HCT116 (cell line): ENCODE data around the gene NAT16. TPM values are rescaled to one million over a fixed set of nuclear protein-coding genes. Genes with fewer than 3 reads are reported as not detected.
A peak's percentile ranks its signal among the peaks of the same experiment; 100 is the strongest.

Experiments used
- ATAC-seq: fragments of 200-7000 bp; cut with Tn5 transposase; 2 replicates; pipeline ENCODE4 v1.9.1; 2020; ENCODE audit warnings: mild to moderate bottlenecking, moderate library complexity
- BruUV-seq: library from RNA; stranded (reverse); fragments of 400-500 nt; replicated peaks from 2 replicates; lab custom pipeline; 2021; lab: Mats Ljungman, UMichigan
- CTCF ChIA-PET: fragments of 300-600 bp; sonication (Branson Sonifier 250); formaldehyde crosslinking; loops from one replicate; lab custom pipeline; 2021; ENCODE audit warnings: antibody characterized with exemption; lab: Charles Lee
- POLR2A ChIA-PET: fragments of 300-600, 350-600 bp; sonication (Branson Sonifier 250); formaldehyde crosslinking; loops from one replicate; lab custom pipeline; 2021; ENCODE audit warnings: antibody characterized with exemption; lab: Charles Lee
- RAD21 ChIA-PET, 2 experiments: fragments of 300-600 bp; sonication (Branson Sonifier 250); formaldehyde crosslinking; loops; one replicate each; lab custom pipeline; 2023; ENCODE audit warnings: low total read pairs in 2 of 2; ENCODE audit not compliant: uncharacterized antibody in 2 of 2, unreplicated experiment in 2 of 2, low non-redundant PET in 1 of 2; lab: Charles Lee
- DNase-seq: peaks from one replicate; pipeline ENCODE4 v3.0.0-alpha.2; 2010; ENCODE audit warnings: low read depth, low spot score
- H2AFZ ChIP-seq: fragments of 200-600 bp; shearing (Covaris generic), sonication (generic); 2 replicates; pipeline ENCODE4 v1.6.1; 2017; ENCODE audit warnings: low read depth, mixed run types, mixed read lengths, antibody characterized with exemption, low read length; ENCODE audit not compliant: poor library complexity, severe bottlenecking
- H3K27ac ChIP-seq: 2 replicates; pipeline ENCODE4 v1.5.1; 2012; ENCODE audit warnings: low read depth, low read length
- H3K27me3 ChIP-seq: fragments of 200-600 bp; sonication (generic); 2 replicates; pipeline ENCODE4 v1.6.1; 2016; ENCODE audit warnings: mixed run types, low read length, mixed read lengths; ENCODE audit not compliant: insufficient read depth
- H3K36me3 ChIP-seq, 2 experiments: fragments of 200-500 bp in 1 of 2; fragments of 200-600 bp in 1 of 2; sonication (Bioruptor generic) in 1 of 2; sonication (generic) in 1 of 2; 2 replicates each; pipeline versions ENCODE4 v1.5.1 to v1.6.1; 2014 to 2016; ENCODE audit warnings: low read length in 2 of 2, inconsistent platforms in 1 of 2, mixed read lengths in 1 of 2, mixed run types in 1 of 2; ENCODE audit not compliant: insufficient read depth in 2 of 2, control insufficient read depth in 1 of 2
- H3K4me1 ChIP-seq, 2 experiments: fragments of 200-600 bp in 1 of 2; sonication (generic) in 1 of 2; 2 replicates each; pipeline versions ENCODE4 v1.5.1 to v1.6.1; 2012 to 2017; ENCODE audit warnings: low read length in 2 of 2, inconsistent platforms in 1 of 2, mild to moderate bottlenecking in 1 of 2, mixed read lengths in 1 of 2, mixed run types in 1 of 2, moderate library complexity in 1 of 2; ENCODE audit not compliant: insufficient read depth in 2 of 2, control insufficient read depth in 1 of 2
- H3K4me2 ChIP-seq: fragments of 200-600 bp; sonication (generic); 2 replicates; pipeline ENCODE4 v1.6.1; 2017; ENCODE audit warnings: mixed run types, low read length, mixed read lengths
- H3K4me3 ChIP-seq, 2 experiments: fragments of 200-600 bp in 1 of 2; sonication (generic) in 1 of 2; replicated peaks in 1 of 2; 2 replicates each; pipeline ENCODE4 v1.5.1; 2011 to 2016; ENCODE audit warnings: low read length in 2 of 2, control low read depth in 1 of 2, low read depth in 1 of 2, mild to moderate bottlenecking in 1 of 2, mixed read lengths in 1 of 2, mixed run types in 1 of 2
- H3K79me2 ChIP-seq: fragments of 200-600 bp; sonication (generic); 2 replicates; pipeline ENCODE4 v1.6.1; 2017; ENCODE audit warnings: mild to moderate bottlenecking, mixed run types, low read length, moderate library complexity, mixed read lengths; ENCODE audit not compliant: insufficient read depth
- H3K9ac ChIP-seq: fragments of 200-600 bp; sonication (generic); 2 replicates; pipeline ENCODE4 v1.6.1; 2016; ENCODE audit warnings: low read length, mixed read lengths
- H3K9me2 ChIP-seq: fragments of 200-600 bp; sonication (generic), shearing (Covaris generic); 2 replicates; pipeline ENCODE4 v1.6.1; 2017; ENCODE audit warnings: mixed run types, mild to moderate bottlenecking, moderate library complexity; ENCODE audit not compliant: insufficient read depth
- H3K9me3 ChIP-seq, 2 experiments: fragments of 200-500 bp in 1 of 2; fragments of 200-600 bp in 1 of 2; sonication (Bioruptor generic) in 1 of 2; sonication (generic) in 1 of 2; 2 replicates each; pipeline ENCODE4 v1.6.1; 2014 to 2017; ENCODE audit warnings: low read length in 2 of 2, mixed read lengths in 2 of 2, inconsistent platforms in 1 of 2, low read depth in 1 of 2, mild to moderate bottlenecking in 1 of 2, mixed run types in 1 of 2, moderate library complexity in 1 of 2; ENCODE audit not compliant: control insufficient read depth in 1 of 2, insufficient read depth in 1 of 2
- H4K20me1 ChIP-seq: fragments of 200-600 bp; sonication (generic), shearing (Covaris generic); 2 replicates; pipeline ENCODE4 v1.6.1; 2017; ENCODE audit warnings: mixed run types, mild to moderate bottlenecking, moderate library complexity; ENCODE audit not compliant: insufficient read depth
- CTCF ChIP-seq, 3 experiments: fragments of 200-600 bp in 1 of 3; sonication (generic) in 1 of 3; IDR thresholded peaks in 2 of 3; conservative IDR thresholded peaks in 1 of 3; 2 replicates each; pipeline ENCODE4 v1.5.1; 2012 to 2017; ENCODE audit warnings: low read depth in 2 of 3, low read length in 2 of 3, antibody characterized with exemption in 1 of 3, borderline replicate concordance in 1 of 3, control low read depth in 1 of 3, mild to moderate bottlenecking in 1 of 3, mixed read lengths in 1 of 3, mixed run types in 1 of 3, moderate library complexity in 1 of 3; ENCODE audit not compliant: insufficient read depth in 1 of 3
- EGR1 ChIP-seq: IDR thresholded peaks from 2 replicates; pipeline ENCODE4 v1.6.1; 2012; ENCODE audit warnings: low read depth
- EZH2 ChIP-seq: fragments of 200-600 bp; sonication (generic); IDR thresholded peaks from 2 replicates; pipeline ENCODE4 v1.6.1; 2017; ENCODE audit warnings: antibody characterized with exemption, mixed run types
- FOSL1 ChIP-seq: IDR thresholded peaks from 2 replicates; pipeline ENCODE4 v1.6.1; 2012; ENCODE audit warnings: low read depth
- JUND ChIP-seq: IDR thresholded peaks from 2 replicates; pipeline ENCODE4 v1.6.1; 2012
- POLR2A ChIP-seq: IDR thresholded peaks from 2 replicates; pipeline ENCODE4 v1.7.0; 2011; ENCODE audit warnings: borderline replicate concordance; ENCODE audit not compliant: insufficient read depth, insufficient read length; ENCODE audit errors: extremely low read depth
- POLR2AphosphoS5 ChIP-seq: IDR thresholded peaks from 2 replicates; pipeline ENCODE4 v1.6.1; 2011; ENCODE audit warnings: mild to moderate bottlenecking, low read depth, low read length, moderate library complexity
- REST ChIP-seq: IDR thresholded peaks from 2 replicates; pipeline ENCODE4 v1.6.1; 2012; ENCODE audit warnings: low read depth
- SP1 ChIP-seq: IDR thresholded peaks from 2 replicates; pipeline ENCODE4 v1.6.1; 2012; ENCODE audit warnings: low read depth
- TCF7L2 ChIP-seq: IDR thresholded peaks from 2 replicates; pipeline ENCODE4 v1.7.0; 2011; ENCODE audit warnings: borderline replicate concordance, inconsistent platforms; ENCODE audit not compliant: insufficient read depth, insufficient read length; ENCODE audit errors: extremely low read depth
- YY1 ChIP-seq: IDR thresholded peaks from 2 replicates; pipeline ENCODE4 v1.6.1; 2011; ENCODE audit warnings: low read length, low read depth, moderate library complexity, mild to moderate bottlenecking; ENCODE audit not compliant: insufficient replicate concordance; ENCODE audit errors: extremely low read depth
- ZBTB33 ChIP-seq: IDR thresholded peaks from 2 replicates; pipeline ENCODE4 v1.6.1; 2011; ENCODE audit warnings: mild to moderate bottlenecking, low read length, moderate library complexity; ENCODE audit not compliant: insufficient replicate concordance; ENCODE audit errors: extremely low read depth
- intact Hi-C: fragments of 100-400 bp; cut with micrococcal nuclease; formaldehyde crosslinking; loops from 2 replicates; pipeline ENCODE4 v1.10.0; 2022
- total RNA-seq: library from RNA; stranded (reverse); gene quantifications from one replicate; pipeline ENCODE4 v1.2.1, GENCODE V29; 2021; ENCODE audit not compliant: unreplicated experiment

The NAT16 gene
- total RNA-seq, 1 experiment from 2014 or later, result 2.0 TPM

- Histone ChIP-seq H4K20me1 (no peaks in the 10 kb centered on the region), H3K9me2 (no peaks in the 10 kb centered on the region), H3K9me3 (no peaks in the 10 kb centered on the region)
- RAD21 ChIA-PET, result no interaction called here
- TF ChIP-seq JUND (no peak), CTCF (IDR thresholded peaks at IDR 0.05 in 2 of 3, conservative IDR thresholded peaks at IDR 0.05 in 1 of 3; ENCODE audit: borderline replicate concordance in 1 of 3, insufficient read depth in 1 of 3, low read depth in 2 of 3, low read length in 2 of 3) (no peak), POLR2AphosphoS5 (no peak), TCF7L2 (no peak), EZH2 (no peak), ZBTB33 (no peak), REST (no peak), EGR1 (no peak), SP1 (no peak), YY1 (no peak), POLR2A (no peak), FOSL1 (no peak)
- TF ChIP-seq, all 23 proteins: peak for 0
- peak overlapping the region; percentile 97 for H3K4me2 ChIP-seq
- H3K4me3 ChIP-seq, result peak overlapping the region; percentile 49 to 63
- DNase-seq (no peak), ATAC-seq (no peak)
- ChIA-PET CTCF (interaction anchor here (1.4 kb wide), 1 partner anchor 111 kb away, joined by 4 read pairs; no protein-coding TSS in a partner anchor), POLR2A (interaction anchor here (1.1 kb wide), 1 partner anchor 9 kb away, joined by 3 read pairs; no protein-coding TSS in a partner anchor)
- H3K79me2 ChIP-seq, result no peaks in the 10 kb centered on the region
- peak overlapping the region; percentile 72 for H3K9ac ChIP-seq
- no peaks in the 10 kb centered on the region for H3K27me3 ChIP-seq
- intact Hi-C loops, result no loop called here
- no peak overlapping the region for H2AFZ ChIP-seq
- no TSS peak for BruUV-seq
- peaks cover 38 to 63% of the 10 kb centered on the region in 2 experiments for H3K4me1 ChIP-seq
- H3K36me3 ChIP-seq, result no peaks in the 10 kb centered on the region
- H3K27ac ChIP-seq, result no peak overlapping the region; the same call in 1 of the 2 replicates
These were observed 7.9 kb downstream of the NAT16 start for GRCh38 chr7:101172005-101172853.
